Measurements from ENCODE around the gene SLC16A2.
"Not testable (repeated sequence)": the region's sequence is repeated elsewhere in the genome, so short reads cannot be mapped to it uniquely, and the experiment has no call there.

SLC16A2 gene

DNA sequence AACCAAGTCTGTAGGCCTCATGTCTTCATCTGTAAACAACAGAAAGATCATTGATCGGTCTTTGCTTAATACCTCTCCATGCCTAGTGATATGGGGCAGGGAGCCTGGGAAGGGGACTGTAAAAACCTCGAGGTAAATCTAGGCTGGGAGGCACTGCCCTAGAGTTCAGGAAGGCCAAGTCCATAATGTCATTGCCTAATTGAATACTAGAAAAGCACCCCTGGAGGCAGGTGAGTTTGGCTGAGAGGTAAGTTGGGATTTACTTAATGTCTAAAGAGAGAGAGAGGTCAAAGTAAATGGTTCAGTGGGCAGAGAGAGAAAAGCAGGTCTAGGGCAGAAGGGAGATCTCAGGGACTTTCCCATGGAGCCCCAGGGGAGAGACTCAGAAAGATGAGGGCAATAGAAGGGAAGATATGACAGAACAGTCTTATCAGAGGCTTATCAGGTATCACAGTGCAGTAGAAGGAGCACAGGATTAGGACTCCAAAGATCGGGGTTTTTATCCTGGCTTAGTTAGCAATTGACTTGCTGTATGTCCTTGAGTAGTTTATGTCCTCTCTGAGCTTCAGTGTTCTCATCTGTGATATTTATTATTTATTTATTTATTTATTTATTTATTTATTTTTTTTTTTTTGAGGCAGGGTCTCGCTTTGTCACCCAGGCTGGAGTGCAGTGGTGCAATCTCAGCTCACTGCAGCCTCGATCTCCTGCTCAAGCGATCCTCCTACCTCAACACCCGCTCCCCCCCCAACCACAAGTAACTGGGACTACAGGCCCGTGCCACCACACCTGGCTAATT is 85.2 kb downstream of the SLC16A2 start:
- no peak for DNase-seq (ENCODE audit: low read depth in 2 of 2)

DNA sequence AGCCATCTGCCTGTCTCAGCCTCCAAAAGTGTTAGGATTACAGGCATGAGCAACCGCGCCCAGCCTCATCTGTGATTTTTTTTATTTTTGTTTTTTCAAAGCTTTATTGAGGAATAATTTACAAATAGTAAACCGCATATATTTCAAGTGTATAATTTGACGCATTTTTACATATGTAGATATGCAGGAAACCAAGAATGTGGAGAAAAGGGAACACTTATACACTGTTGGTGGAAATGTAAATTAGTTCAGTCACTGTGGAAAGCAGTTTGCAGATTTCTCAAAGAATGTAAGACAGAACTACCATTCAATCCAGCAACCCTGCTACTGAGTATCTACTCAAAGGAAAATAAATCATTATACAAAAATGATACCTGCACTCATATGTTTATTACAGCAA is 85.9 kb downstream of the SLC16A2 start:
- DNase-seq (ENCODE audit: low read depth in 2 of 2), result no peak

DNA sequence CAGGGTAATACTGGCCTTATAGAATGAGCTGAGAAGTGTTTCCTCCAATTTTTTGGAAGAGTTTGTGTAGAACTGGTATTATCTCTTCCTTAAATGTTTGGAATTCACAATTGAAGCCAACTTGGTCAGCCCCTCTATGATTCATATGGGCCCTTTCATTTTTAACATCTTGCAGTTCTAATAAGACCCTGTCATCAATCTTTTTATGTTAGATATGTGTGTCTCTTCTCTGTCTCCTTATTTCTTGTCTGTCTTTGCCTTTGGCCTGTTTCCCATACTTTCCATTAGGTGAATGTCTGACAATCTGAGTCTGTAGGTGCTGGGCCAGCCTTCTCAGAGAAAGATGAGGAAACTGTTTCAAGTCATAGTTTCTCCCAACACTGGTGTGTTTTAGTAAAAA is 88.7 kb downstream of the SLC16A2 start:
- DNase-seq (ENCODE audit: low read depth in 2 of 2), result no peak

DNA sequence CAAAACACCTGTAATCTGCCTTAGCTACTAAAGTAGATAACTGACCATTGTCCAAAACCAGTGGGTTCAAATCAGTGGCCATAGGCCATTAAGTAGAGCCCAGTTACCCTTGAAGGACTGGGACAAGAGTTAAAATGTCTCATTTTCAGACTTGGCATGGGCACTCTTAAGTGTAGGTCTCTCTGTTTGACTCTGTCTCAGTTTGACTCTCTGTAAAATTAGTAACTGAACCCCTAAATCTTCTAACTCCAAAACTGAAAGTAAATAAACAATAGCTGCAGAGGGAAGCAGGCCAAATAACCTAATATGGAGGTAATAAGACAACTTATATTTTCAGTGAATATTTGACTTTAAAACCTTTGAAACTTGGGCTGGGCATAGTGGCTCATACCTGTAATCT is 89.1 kb downstream of the SLC16A2 start:
- DNase-seq (ENCODE audit: low read depth in 2 of 2), result no peak

DNA sequence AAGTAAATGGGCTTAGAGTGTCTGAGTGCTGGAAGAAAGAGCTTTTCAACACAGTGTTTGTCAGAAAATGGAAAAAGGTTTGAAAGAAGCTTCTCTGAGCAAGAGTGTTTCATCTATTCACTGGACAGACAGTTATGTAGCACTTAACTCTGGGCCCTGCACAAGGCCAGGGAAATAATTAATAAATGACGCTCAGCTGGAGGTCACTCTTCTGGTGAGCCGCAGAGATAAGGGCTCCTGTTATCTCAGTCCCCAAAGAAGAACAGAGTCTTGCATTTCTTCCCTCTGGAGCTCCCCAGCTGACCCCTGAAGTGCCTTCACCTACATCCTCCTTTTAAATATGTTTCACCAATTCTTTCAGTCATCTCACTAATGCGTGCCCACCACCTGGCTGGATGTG is 90.4 kb downstream of the SLC16A2 start:
- DNase-seq (ENCODE audit: low read depth in 2 of 2), result no peak

DNA sequence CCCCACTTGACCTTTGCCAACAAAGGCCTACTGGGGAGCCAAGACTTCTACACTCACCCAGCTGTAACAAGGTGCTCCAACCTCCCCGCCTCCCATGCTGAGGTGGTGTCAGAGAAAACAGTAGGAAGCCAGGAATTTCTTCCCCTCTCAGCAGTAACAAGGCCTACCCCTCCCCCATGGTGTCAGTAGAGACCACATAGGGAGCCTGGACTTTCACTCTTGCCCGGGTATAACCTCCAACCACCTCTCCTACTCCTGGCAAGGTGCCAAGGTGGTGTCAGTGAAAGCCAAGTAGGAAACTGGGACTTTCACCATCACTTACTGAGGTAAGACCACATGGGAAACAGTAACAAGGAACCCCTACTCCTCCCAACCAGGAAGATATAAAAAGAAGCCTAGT is 93.1 kb downstream of the SLC16A2 start:
- DNase-seq (ENCODE audit: low read depth in 2 of 2), result no peak

DNA sequence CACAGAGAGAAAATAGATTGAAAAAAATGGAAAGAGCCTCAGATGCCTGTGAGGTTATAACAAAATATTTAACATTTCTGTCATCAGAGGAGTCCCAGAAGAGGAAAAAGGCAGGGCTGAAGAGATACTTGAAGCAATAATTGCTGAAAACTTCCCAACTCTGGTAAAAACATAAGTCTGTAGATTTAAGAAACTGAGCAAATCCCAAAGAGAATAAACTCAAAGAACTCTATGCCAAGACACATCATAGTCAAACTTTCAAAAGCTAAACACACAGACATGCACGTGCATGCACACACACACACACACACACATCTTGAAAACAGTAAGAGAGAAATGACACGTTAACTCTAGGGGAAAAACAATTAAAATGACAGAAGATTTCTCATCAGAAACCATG is 94.1 kb downstream of the SLC16A2 start:
- no peak for DNase-seq (ENCODE audit: low read depth in 2 of 2)

DNA sequence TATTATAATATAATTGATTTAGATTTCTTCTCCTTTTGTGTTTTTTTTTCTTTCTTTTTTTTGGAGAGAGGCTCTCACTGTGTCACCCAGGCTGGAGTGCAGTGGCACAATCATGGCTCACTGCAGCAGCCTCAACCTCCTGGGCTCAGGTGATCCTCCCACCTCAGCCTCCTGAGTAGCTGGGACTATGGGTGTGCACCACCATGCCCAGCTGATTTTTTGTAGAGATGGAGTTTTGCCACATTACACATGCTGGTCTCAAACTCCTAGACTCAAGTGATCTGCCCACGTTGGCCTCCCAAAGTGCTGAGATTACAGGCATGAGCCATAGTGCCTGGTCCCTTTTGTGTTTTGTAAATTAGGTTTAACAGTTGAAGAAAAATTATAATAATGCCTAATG is 94.7 kb downstream of the SLC16A2 start:
- DNase-seq (ENCODE audit: low read depth in 2 of 2), result not testable (repeated sequence)

DNA sequence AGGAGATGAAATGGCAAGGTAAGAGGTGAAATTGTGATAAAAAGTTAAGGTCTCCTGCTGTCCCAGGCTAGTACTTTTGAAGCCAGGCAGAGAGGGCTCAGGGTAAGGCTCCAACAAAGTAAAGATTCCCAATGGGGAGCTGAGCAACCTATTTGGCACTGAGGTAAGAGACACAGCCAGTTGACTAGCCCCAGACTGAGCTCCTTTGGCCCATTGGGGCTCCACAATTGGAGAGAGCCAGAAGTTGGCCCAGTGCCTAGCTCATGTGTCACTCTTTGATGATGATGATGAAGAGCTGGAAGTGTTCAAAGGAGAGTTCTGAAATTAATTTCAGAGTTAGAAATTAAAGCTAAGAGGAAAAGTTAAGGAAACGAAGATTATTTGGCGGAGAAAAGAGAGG is 98.6 kb downstream of the SLC16A2 start:
- no peak for DNase-seq (ENCODE audit: low read depth in 2 of 2)

DNA sequence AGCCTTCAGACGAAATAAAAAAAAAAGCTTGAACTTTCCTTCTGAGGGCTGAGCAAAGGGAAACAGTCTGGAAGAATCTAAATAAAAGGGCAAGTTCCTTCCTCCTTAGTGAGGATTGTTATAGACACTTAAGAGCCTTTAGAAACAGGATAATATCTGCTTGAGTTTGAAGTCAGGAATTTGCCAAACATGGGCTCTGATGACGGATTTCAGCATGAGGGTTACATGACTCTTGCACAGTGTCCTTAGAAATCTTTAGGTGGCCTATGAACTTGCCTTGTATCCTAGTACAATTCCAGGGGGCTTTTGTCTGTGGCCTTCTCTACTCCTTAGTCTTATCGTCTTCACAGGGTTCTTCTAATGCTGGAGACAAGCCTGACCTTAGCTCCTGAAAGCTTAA is 99.0 kb downstream of the SLC16A2 start:
- no peak for DNase-seq (ENCODE audit: low read depth in 2 of 2)

DNA sequence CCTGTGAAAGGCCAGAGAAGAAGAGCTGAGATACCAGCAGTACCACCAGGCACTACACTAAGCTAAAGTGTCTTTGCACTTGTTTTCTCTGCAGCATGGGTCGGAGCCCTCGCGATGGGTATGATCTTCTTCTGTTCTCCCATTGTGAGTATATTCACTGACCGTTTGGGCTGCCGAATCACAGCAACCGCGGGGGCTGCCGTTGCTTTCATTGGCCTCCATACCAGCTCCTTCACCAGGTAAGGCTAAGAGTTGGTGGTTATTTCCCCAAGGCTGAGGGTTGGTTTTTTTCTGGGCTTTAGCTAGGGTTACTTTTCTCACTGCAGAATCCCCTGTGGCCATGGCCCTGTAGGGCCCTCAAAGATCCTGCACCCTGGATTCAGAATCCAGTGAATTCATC is 99.6 kb downstream of the SLC16A2 start:
- DNase-seq (ENCODE audit: low read depth in 2 of 2), result no peak

DNA sequence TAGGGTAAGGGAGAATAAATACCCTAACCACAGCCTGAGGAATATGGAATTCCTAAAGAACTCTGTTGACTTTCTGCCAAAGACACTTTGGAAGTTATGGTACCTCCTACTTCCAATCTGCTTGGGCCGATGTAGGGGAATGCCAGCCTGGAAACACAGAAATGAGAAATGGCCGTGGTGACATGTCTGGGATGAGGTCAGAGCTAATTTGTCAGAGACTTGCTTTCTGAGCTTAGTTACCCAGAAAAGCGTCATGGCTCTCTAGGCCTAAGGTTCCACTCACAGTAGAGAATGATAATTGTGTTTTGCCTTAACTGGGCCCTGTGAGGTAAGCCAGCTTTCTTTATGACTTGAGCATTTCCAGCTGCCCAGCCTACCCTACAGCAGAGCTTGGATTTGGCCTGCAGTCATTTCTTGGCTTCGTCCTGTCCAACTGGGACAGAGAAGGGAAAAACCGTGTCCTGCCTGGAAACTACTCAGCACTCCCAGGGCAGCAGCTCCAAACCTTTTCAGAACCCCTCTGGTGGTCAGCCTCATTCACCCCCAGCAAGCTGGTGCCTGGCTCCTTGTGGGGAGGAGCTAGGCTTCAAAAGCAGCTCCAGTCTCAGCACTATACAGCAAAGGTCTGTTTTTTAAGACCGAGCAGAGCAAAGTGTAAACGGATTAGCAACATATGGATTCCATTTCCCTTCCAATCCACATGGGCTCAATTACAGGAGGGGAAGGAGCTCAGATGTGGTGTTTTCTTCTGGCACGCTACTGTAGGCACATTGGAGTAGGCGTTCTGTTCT is 100.9 kb downstream of the SLC16A2 start:
- no peak for DNase-seq (ENCODE audit: low read depth in 2 of 2)

DNA sequence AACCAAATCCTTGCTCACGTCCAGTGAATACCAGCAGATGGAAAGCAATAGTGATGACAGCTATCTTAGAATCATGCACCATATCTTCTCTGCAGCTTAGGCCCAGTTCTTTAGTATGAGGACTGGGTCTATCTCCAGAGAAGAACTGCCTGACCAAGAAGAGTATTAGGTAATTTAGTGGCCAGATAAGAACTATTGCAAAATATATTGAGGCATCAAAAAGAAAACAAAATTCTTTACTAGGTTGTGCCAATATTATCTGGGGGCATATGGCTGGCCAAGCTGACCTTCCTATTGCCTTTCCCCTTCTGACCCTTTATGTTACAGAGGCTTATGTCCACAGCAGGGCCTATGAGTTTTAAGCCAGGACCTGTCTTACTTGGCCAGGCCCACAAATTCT is 101.9 kb downstream of the SLC16A2 start:
- no peak for DNase-seq (ENCODE audit: low read depth in 2 of 2)

DNA sequence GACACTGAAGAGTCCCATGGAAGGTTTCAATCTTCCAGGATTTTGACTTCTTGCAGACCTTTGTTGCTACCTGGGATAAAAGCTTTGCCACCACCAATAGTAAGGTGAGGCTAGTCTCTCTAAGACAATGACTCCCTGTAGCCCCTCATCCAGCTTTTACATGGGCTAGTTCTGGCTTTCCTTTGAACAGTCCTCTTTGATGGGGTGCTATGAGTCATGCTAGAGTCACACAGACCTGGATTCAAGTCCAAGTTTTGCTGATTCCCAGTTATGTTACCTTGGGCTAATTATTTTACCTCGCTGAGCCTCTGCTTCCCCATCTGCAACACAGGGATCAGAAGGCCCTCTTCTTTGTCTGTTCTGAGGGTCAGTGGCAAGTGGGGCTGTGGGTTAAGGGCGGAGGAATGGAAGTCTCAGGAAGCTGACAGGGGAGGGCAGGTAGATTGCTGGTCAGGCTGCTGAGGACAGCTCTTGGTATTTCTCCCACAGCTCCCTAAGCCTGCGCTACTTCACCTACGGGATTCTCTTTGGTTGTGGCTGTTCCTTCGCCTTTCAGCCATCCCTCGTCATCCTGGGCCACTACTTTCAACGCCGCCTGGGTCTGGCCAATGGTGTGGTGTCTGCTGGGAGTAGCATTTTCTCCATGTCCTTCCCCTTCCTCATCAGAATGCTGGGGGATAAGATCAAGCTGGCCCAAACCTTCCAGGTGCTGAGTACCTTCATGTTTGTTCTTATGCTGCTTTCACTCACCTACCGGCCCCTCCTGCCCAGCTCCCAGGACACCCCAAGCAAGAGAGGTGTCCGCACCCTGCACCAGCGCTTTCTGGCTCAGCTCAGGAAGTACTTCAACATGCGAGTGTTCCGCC is 102.8 kb downstream of the SLC16A2 start:
- no peak for DNase-seq (ENCODE audit: low read depth in 2 of 2)

DNA sequence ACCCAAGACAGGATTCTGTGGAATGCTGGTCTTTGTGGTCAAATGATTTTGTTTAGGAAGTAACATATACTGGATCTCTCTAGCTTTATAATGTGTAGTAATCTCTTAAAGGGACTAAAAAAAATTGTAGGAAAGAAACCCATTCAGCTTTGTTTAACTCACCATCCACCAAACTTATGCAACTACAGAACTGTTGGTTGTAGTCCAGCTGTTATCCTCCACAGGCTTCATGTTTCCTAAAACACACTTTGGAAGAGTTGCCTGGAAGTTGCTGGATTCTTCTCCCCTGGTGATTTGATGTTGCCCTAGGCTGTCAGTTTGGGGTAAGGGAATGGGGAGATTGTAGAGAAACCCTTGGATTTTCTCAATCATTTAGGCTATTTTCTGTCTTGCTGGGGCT is 103.8 kb downstream of the SLC16A2 start:
- no peak for DNase-seq (ENCODE audit: low read depth in 2 of 2)

DNA sequence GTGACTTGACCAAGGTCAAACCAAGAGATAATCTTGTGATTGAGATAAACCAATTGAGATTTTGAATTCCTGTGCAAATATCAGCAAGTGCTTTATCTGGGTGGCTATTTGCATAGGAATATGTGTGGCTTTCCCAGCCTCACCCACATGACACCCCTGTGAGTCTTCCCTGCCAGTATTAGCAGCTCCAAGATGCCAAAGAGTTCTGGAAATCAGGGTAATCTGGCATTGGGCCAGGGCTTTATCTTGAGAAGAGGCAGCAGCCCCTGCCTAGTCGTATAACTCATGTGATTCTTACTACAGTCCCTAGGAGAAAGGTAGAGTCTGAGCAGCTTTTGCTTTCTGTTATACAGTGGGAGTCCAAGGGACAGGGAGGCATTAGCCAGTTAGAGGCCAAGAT is 105.5 kb downstream of the SLC16A2 start:
- no peak for DNase-seq (ENCODE audit: low read depth in 2 of 2)

DNA sequence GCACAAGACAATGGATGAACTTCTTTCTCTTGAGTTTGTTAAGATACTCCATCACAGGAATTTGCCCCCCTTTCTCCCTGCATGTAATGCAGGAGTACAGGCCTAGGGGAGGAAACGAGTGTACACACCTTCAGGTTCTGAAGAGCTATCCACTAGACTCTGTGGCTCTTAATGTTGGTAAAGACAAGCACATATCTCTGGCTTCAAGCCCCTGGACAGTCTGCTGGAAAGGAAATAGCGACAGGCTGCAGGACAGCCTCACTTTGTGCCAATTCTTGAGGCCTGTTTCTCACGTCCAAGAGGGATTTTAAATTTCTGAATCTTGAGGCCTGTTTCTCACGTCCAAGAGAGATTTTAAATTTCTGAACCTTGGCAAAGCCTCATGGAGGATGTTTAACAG is 106.1 kb downstream of the SLC16A2 start:
- no peak for DNase-seq (ENCODE audit: low read depth in 2 of 2)

DNA sequence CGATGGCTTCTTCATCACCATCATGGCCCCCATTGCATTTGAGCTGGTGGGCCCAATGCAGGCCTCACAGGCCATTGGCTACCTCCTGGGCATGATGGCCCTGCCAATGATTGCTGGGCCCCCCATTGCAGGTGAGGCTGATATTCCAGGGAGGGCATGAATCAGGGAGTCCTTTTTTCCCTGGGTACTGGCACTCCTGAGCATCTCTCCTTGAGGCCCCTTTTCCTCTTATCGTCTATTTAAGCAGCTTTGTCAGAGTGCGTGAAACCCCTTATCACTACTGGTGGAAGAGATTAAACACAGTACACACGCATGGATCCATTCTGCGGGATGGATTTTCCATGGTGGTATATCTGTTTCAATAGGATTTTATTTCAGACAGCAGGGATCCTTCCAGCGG is 108.0 kb downstream of the SLC16A2 start:
- no peak for DNase-seq (ENCODE audit: low read depth in 2 of 2)

DNA sequence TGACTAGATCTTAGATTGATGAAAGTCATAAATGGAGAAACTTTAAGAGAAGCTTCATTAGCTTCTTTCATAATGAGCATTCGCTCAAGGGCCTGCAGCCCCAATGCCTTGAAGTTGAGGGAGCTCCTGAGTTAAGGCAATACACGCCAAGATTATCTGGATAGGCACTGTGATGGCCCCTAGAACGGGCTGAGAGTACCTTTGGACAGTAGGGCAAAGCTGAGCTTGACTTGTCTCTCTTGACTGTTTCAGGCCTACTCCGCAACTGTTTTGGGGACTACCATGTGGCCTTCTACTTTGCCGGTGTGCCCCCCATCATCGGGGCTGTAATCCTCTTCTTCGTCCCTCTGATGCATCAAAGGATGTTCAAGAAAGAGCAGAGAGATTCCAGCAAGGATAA is 109.8 kb downstream of the SLC16A2 start:
- no peak for DNase-seq (ENCODE audit: low read depth in 2 of 2)

DNA sequence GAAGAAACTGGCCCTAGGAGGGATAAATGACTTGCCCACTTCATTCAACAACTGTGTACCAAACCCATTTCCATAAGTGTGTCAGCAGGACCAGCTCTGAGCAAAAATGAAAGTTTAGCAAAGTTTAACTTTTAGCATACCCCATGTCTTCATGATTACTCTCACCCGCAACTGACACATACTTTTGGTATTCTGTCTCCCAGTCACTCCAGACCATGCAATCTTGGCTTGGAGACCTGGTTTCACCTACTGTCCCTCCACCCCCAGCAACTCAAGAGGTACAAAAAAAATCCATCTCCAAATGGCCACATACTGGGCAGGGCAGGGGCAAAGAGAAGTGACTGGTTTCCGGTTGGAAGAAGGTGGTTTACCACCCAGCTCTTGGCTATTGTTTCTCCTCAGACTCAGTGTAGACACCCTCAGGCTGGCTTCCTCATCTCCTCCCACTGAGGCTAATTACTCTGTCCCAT is 113.3 kb downstream of the SLC16A2 start:
- no peak for DNase-seq (ENCODE audit: low read depth in 2 of 2)

DNA sequence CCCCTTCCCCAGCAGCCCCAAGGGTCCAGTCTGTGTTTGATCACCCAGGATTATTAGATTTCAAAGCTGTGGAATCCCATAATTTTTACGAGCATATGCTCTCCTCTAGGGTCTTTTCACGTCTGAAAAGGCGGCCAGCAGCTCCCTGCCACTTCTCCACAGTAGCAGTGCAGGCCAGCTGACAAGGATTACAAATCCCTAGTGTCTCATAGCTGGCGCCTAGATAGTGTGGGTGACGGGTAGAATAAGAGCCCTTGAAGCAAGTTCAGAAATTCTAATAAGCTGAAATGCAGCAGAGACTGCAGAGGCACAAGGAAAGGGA is 113.8 kb downstream of the SLC16A2 start:
- DNase-seq (ENCODE audit: low read depth in 2 of 2), result no peak

DNA sequence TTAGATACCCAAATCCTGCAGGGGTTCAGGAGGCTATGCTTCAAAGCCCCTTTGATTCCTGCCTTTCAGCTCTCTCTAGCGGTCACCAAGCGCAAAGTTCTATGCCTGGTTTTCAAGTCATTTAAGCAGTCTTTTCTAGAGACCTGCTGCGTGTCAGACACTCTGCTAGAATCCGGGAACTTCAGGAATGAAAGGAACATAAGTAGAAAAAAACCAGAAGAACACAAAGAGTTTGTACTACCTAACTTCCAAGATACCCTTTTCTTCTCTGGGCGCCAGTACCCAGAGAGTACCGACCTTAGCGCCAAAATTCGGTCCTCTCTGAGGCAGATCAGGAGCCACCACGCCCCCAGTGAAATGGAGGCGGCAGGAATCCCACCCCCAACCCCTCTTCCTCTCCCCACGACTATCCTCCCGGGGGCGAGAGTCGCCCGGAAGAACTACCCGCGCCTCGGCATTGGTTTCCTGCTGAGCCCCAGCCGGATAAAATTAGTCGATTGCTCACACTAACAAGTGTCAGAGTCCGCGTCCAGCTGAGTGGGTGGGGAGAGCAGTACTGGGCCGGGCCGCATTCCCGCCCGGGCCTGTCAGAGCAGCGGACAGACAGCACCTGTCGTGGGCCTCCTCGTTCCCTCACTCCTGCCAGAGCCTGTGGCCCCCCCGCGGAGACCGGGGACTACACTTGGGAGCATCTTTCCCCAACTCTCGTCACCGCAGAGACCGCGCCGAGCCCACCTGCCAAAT is 114.3 kb downstream of the SLC16A2 start:
- DNase-seq (ENCODE audit: low read depth in 2 of 2), result no peak
